Colonic mucosa (tissue), 4 donors: ENCODE measurements around the gene STK17B. TPM values are rescaled to one million over a fixed set of nuclear protein-coding genes. Genes with fewer than 3 reads are reported as not detected.

Source experiments
- DNase-seq: peaks from one replicate; pipeline ENCODE4 v3.0.0-alpha.2; 2020
- H3K27ac ChIP-seq: fragments of 200-600 bp; one replicate; pipeline ENCODE4 v1.8.0; 2021
- H3K27me3 ChIP-seq: fragments of 200-600 bp; one replicate; pipeline ENCODE4 v1.8.0; 2021
- H3K36me3 ChIP-seq: fragments of 200-600 bp; one replicate; pipeline ENCODE4 v1.8.0; 2021
- H3K4me1 ChIP-seq: fragments of 200-600 bp; one replicate; pipeline ENCODE4 v1.8.0; 2021; ENCODE audit warnings: mild to moderate bottlenecking
- H3K4me3 ChIP-seq: fragments of 200-600 bp; one replicate; pipeline ENCODE4 v1.8.0; 2021
- H3K9ac ChIP-seq, 2 donors: one replicate each; pipeline ENCODE4 v1.7.0; 2013; ENCODE audit warnings: control low read depth in 2 of 2, low read depth in 2 of 2, low read length in 2 of 2
- H3K9me3 ChIP-seq: fragments of 200-600 bp; one replicate; pipeline ENCODE4 v1.8.0; 2021
- CTCF ChIP-seq: fragments of 200-600 bp; IDR thresholded peaks from one replicate; pipeline ENCODE4 v1.8.0; 2022; ENCODE audit warnings: antibody characterized with exemption, mild to moderate bottlenecking
- intact Hi-C: fragments of 100-400 bp; cut with DNase I; formaldehyde crosslinking; loops from one replicate; pipeline ENCODE4 v1.14.1; 2022
- total RNA-seq, 2 donors: library from RNA; stranded (reverse); fragmentation: NEBNext Ultra II Directional in 1 of 2; extraction: Animal tissue kit (Norgen Biotek cat#: 25700) in 1 of 2; gene quantifications; one replicate each; pipeline ENCODE4 v1.2.1, GENCODE V29; 2021
- donor health status: healthy.
- donor health status: DM: no; HTN: no; CAD: no.
- donor health status: DM: no; HTN: no; CAD: no.

The STK17B gene
- total RNA-seq, 2 donors from 2014 or later = 13.9 to 40.5 TPM

DNA sequence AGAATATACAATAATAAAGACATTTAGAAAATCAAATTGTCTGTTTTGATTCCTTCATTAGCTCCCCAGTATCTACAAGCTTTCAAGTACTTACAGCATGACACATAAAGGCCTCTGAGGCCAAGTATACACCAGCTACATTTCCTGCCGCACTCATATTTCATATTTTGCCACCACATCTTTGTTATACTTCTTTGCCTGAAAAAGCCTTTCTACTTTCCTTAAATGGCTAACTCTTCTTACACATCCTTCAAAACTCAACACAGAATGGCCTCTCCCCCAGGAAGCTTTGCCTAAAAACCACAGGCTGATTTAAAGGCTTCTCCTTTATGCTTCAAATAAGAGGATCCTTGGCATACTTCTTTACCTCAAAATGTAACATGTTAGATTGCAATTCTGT is 4.5 kb downstream of the STK17B start:
- H3K9me3 ChIP-seq = no peaks in the 10 kb centered on the region
- H3K27me3 ChIP-seq = no peaks in the 10 kb centered on the region
- no peak for TF ChIP-seq CTCF
- no peak for DNase-seq
- no peak overlapping the region for H3K4me3 ChIP-seq
- H3K9ac ChIP-seq = no peak overlapping the region
- no peaks in the 10 kb centered on the region for H3K4me1 ChIP-seq
- intact Hi-C loops = no loop called here
- H3K36me3 ChIP-seq = no peaks in the 10 kb centered on the region
- H3K27ac ChIP-seq = peak overlapping the region; percentile 42

- H3K9ac ChIP-seq = no peak overlapping the region
- intact Hi-C loops = no loop called here
- no peak overlapping the region for H3K4me3 ChIP-seq
- no peak for DNase-seq
- H3K27me3 ChIP-seq = no peaks in the 10 kb centered on the region
- no peak overlapping the region for H3K27ac ChIP-seq
- no peaks in the 10 kb centered on the region for H3K36me3 ChIP-seq
- H3K9me3 ChIP-seq = no peaks in the 10 kb centered on the region
- TF ChIP-seq CTCF = no peak
- no peaks in the 10 kb centered on the region for H3K4me1 ChIP-seq
Measured at GRCh38 chr2:196165016-196165415, 6.4 kb downstream of the STK17B start.

- no peaks in the 10 kb centered on the region for H3K4me1 ChIP-seq
- H3K9ac ChIP-seq = no peak overlapping the region
- DNase-seq = no peak
- no peaks in the 10 kb centered on the region for H3K27me3 ChIP-seq
- H3K27ac ChIP-seq = no peak overlapping the region
- H3K36me3 ChIP-seq = no peaks in the 10 kb centered on the region
- no peak overlapping the region for H3K4me3 ChIP-seq
- no peaks in the 10 kb centered on the region for H3K9me3 ChIP-seq
- intact Hi-C loops = no loop called here
- TF ChIP-seq CTCF = no peak
Measured at GRCh38 chr2:196163285-196163684, 8.1 kb downstream of the STK17B start.

DNA sequence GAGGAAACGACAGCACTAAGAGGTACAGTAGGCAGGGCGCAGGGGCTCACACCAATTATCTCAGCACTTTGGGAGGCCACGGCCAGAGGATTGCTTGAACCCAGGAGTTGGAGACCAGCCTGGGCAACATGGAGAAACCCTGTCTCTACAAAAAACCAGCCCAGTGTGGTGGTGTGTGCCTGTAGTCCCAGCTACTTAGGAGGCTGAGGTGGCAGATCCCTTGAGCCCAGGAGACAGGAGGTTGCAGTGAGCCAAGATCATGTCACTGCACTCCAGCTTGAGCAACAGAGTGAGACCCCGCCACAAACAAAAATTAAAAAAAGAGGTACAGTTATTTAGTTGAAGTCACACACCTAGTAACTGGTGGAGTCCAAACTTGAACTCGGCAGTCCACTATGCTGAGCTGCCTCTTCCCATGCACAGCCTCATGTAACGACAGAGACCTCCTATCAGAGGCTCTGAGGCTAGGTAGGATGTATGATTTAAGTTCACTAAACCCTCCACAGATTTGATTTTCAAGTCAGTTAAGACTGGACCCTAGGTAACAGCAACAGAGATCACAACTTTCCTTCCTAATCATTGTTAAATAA is 8.7 kb downstream of the STK17B start:
- intact Hi-C loops = no loop called here

DNA sequence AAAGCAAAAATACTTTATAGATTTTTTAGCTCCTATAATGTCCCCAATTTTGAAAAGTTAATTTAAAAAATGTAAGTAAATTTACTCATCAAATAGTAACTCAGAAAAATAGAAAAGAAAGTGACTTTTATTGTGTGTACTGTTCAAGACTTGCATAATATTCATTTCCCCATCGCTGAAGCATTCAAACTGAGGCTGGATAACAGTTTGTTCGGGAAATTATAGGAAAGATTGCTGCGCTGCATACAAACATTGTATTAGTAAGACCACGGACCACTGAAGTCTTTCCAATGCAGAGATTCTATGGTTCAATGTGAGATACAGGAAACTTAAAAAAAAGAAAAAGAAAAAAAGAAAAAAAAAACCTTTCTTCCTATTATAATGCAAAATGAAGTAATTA is 10.4 kb downstream of the STK17B start:
- Histone ChIP-seq H3K27ac (no peak overlapping the region), H3K4me3 (no peak overlapping the region), H3K27me3 (no peaks in the 10 kb centered on the region), H3K4me1 (no peaks in the 10 kb centered on the region), H3K36me3 (no peaks in the 10 kb centered on the region), H3K9ac (no peak overlapping the region), H3K9me3 (no peaks in the 10 kb centered on the region)
- no peak for TF ChIP-seq CTCF
- DNase-seq = no peak
- intact Hi-C loops = no loop called here

More for the DNA sequence above, 8.7 kb downstream of the STK17B start:
- peak overlapping the region; percentile 19 to 44 for H3K9ac ChIP-seq
- no peaks in the 10 kb centered on the region for H3K9me3 ChIP-seq
- no peak for TF ChIP-seq CTCF
- H3K36me3 ChIP-seq = no peaks in the 10 kb centered on the region
- H3K27ac ChIP-seq = no peak overlapping the region
- no peak overlapping the region for H3K4me3 ChIP-seq
- no peak for DNase-seq
- no peaks in the 10 kb centered on the region for H3K4me1 ChIP-seq
- no peaks in the 10 kb centered on the region for H3K27me3 ChIP-seq
